Endothelial cell of umbilical vein (primary cell): ENCODE results near the gene ABR. TPM values are rescaled to one million over a fixed set of nuclear protein-coding genes. Genes with fewer than 3 reads are reported as not detected.

Source experiments
- BruUV-seq: library from RNA; stranded (reverse); fragments of 400-500 nt; replicated peaks from 2 replicates; lab custom pipeline; 2021; lab: Mats Ljungman, UMichigan
- CTCF ChIA-PET: fragments of 300-600, 350-600 bp; sonication (Branson Sonifier 250); formaldehyde crosslinking; loops from one replicate; lab custom pipeline; 2021; ENCODE audit warnings: antibody characterized with exemption, inconsistent platforms; lab: Charles Lee
- POLR2A ChIA-PET: fragments of 300-600, 350-600 bp; sonication (Branson Sonifier 250); formaldehyde crosslinking; loops from one replicate; lab custom pipeline; 2021; ENCODE audit warnings: antibody characterized with exemption, inconsistent platforms; lab: Charles Lee
- DNase-seq: peaks from one replicate; pipeline ENCODE4 v3.0.0-alpha.2; 2011; ENCODE audit warnings: low read depth, low spot score
- FAIRE-seq: peaks from 2 replicates; lab custom pipeline; 2011; peaks lifted over from hg19 to GRCh38; lab: Jason Lieb, UNC
- H2AFZ ChIP-seq: 2 replicates; pipeline ENCODE4 v1.6.0; 2012; ENCODE audit warnings: low read depth, low read length, control low read depth, inconsistent platforms
- H3K27ac ChIP-seq: 2 replicates; pipeline ENCODE4 v1.5.1; 2011; ENCODE audit warnings: low read depth, mild to moderate bottlenecking, control low read depth, low read length, moderate library complexity; ENCODE audit not compliant: insufficient read depth
- H3K27me3 ChIP-seq, 2 experiments: 2 replicates each; pipeline versions ENCODE4 v1.6.0 to v1.6.1; 2011; ENCODE audit warnings: low read length in 2 of 2, mixed read lengths in 1 of 2; ENCODE audit not compliant: control insufficient read depth in 2 of 2, insufficient read depth in 2 of 2
- H3K36me3 ChIP-seq, 2 experiments: 2 replicates in 1 of 2; 3 replicates in 1 of 2; pipeline ENCODE4 v1.5.1; 2011; ENCODE audit warnings: low read length in 2 of 2, mild to moderate bottlenecking in 1 of 2, moderate library complexity in 1 of 2; ENCODE audit not compliant: control insufficient read depth in 2 of 2, insufficient read depth in 2 of 2; ENCODE audit errors: extremely low read depth in 1 of 2
- H3K4me1 ChIP-seq: 3 replicates; pipeline ENCODE4 v1.5.1; 2011; ENCODE audit warnings: mild to moderate bottlenecking, low read length; ENCODE audit not compliant: control insufficient read depth, insufficient read depth; ENCODE audit errors: extremely low read depth
- H3K4me2 ChIP-seq: 2 replicates; pipeline ENCODE4 v1.6.1; 2011; ENCODE audit warnings: low read length, control low read depth, mixed read lengths; ENCODE audit not compliant: insufficient read depth
- H3K4me3 ChIP-seq, 3 experiments: fragments of 200-600 bp in 1 of 3; sonication (generic), shearing (Covaris generic) in 1 of 3; replicated peaks in 1 of 3; 2 replicates each; pipeline ENCODE4 v1.5.1; 2011 to 2016; ENCODE audit warnings: control low read depth in 3 of 3, low read length in 3 of 3, mild to moderate bottlenecking in 2 of 3, inconsistent platforms in 1 of 3, low read depth in 1 of 3, moderate library complexity in 1 of 3; ENCODE audit not compliant: insufficient read depth in 1 of 3
- H3K79me2 ChIP-seq: 2 replicates; pipeline ENCODE4 v1.6.0; 2012; ENCODE audit warnings: low read length, inconsistent platforms; ENCODE audit not compliant: control insufficient read depth, insufficient read depth
- H3K9ac ChIP-seq: replicated peaks from 2 replicates; pipeline ENCODE3; 2011; ENCODE audit warnings: low read length, control low read depth; ENCODE audit not compliant: insufficient read depth; ENCODE audit errors: extremely low read depth
- H3K9me1 ChIP-seq: replicated peaks from 3 replicates; pipeline ENCODE4 v1.6.0; 2011; ENCODE audit warnings: mild to moderate bottlenecking, low read length; ENCODE audit not compliant: control insufficient read depth, insufficient read depth; ENCODE audit errors: extremely low read depth
- H3K9me3 ChIP-seq: replicated peaks from 2 replicates; pipeline ENCODE4 v1.5.1; 2012; ENCODE audit warnings: low read length, inconsistent platforms; ENCODE audit not compliant: control insufficient read depth, insufficient read depth
- H4K20me1 ChIP-seq: replicated peaks from 2 replicates; pipeline ENCODE3; 2011; ENCODE audit warnings: mild to moderate bottlenecking, low read length; ENCODE audit not compliant: control insufficient read depth, insufficient read depth; ENCODE audit errors: extremely low read depth
- EZH2 ChIP-seq: IDR thresholded peaks from 2 replicates; pipeline ENCODE4 v1.6.1; 2012; ENCODE audit warnings: borderline replicate concordance, low read depth, mild to moderate bottlenecking, moderate library complexity, low read length, inconsistent platforms; ENCODE audit not compliant: severe bottlenecking
- FOS ChIP-seq: IDR thresholded peaks from 2 replicates; pipeline ENCODE4 v1.6.1; 2011; ENCODE audit warnings: mild to moderate bottlenecking, low read length, moderate library complexity, borderline replicate concordance; ENCODE audit not compliant: insufficient read depth
- GATA2 ChIP-seq: IDR thresholded peaks from 2 replicates; pipeline ENCODE4 v1.7.0; 2011; ENCODE audit warnings: low read depth, mild to moderate bottlenecking, moderate library complexity, mixed read lengths, low read length; ENCODE audit not compliant: insufficient read length, insufficient read depth
- JUN ChIP-seq: IDR thresholded peaks from 2 replicates; pipeline ENCODE4 v1.6.1; 2011; ENCODE audit warnings: borderline replicate concordance, low read depth; ENCODE audit not compliant: insufficient read length, insufficient read depth
- MYC ChIP-seq: IDR thresholded peaks from one replicate; pipeline ENCODE4 v1.6.1; 2011; ENCODE audit warnings: mild to moderate bottlenecking, low read depth, low read length
- POLR2A ChIP-seq: IDR thresholded peaks from 2 replicates; pipeline ENCODE4 v1.6.1; 2012; ENCODE audit warnings: low read depth, mild to moderate bottlenecking, control low read depth, low read length
- POLR2AphosphoS5 ChIP-seq: IDR thresholded peaks from 2 replicates; pipeline ENCODE4 v1.6.1; 2012; ENCODE audit warnings: low read depth, mild to moderate bottlenecking, control low read depth, low read length, moderate library complexity; ENCODE audit not compliant: insufficient read depth
- dilution Hi-C: fragments of 300-500 bp; cut with MboI; formaldehyde crosslinking; loops from one replicate; pipeline ENCODE4 v1.15.0; 2019; ENCODE audit warnings: low sequenced_read_pairs; ENCODE audit not compliant: extremely low pct_ligation_motif_present
- intact Hi-C: fragments of 100-400 bp; cut with micrococcal nuclease; formaldehyde crosslinking; loops from one replicate; pipeline ENCODE4 v1.10.0; 2022
- polyA plus RNA-seq, 4 experiments: library from polyadenylated mRNA; depleted of rRNA in 3 of 4; stranded (reverse) in 3 of 4; unstranded in 1 of 4; fragments of >200 nt; gene quantifications; 2 replicates each; pipeline versions ENCODE4 v1.2.1 to v1.2.3, GENCODE V29; 2011 to 2012; ENCODE audit warnings: missing spikeins in 1 of 4
- total RNA-seq: library from RNA; stranded (reverse); gene quantifications from 2 replicates; pipeline ENCODE4 v1.2.3, GENCODE V29; 2021
- TF ChIP-seq, protein P1 (sequence below): IDR thresholded peaks from 2 replicates; pipeline ENCODE4 v1.6.1; 2011; ENCODE audit not compliant: insufficient read depth, insufficient read length
- TF ChIP-seq, protein P2 (sequence below), 2 donors: IDR thresholded peaks; 1 replicate in 1 of 2; 2 replicates in 1 of 2; pipeline ENCODE4 v1.5.1; 2011; ENCODE audit warnings: low read length in 2 of 2, mild to moderate bottlenecking in 2 of 2, moderate library complexity in 2 of 2, control low read depth in 1 of 2, inconsistent platforms in 1 of 2, low read depth in 1 of 2; ENCODE audit not compliant: insufficient read depth in 1 of 2; ENCODE audit errors: extremely low read depth in 1 of 2

Gene ABR
- total and polyA plus RNA-seq, 2 donors (not counting 3 experiments of a cell fraction or from before 2014, with no cell fraction given) = 83.5 to 96.8 TPM

DNA sequence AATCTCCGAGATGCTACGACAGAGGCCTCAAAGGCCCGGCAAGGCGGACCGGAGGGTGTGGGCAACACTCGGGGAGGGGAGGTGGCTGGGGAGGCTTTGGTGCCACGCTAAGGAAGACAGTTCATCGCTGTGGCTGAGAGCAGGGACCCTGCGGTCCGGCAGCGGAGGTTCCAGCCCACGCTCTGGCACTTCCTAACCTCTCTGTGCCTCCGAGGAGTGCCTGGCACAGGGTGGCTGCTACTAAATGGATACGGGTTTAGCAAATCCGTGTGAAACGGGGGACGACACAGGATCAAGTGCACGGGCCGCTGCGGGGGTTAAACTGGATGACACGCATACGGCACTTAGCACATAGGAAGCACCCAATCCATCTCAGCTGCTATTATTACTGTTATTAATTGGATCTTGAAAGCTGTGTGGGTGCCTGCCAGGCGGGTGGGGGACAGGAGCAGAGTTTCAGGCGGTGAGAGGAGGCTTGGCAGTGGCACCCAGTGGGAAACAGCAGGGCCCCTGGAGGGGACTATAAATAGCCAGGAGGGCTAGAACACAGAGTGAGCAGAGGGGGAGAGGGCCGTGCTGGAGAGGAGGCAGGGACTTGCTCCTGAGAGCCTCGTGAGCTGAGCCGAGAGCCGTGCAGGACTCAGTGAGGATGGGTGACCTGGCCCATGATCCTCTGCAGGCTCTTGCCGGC is 45.0 kb downstream of the ABR start:
- H3K4me2 ChIP-seq = no peak overlapping the region
- BruUV-seq = no TSS peak
- H4K20me1 ChIP-seq = no peaks in the 10 kb centered on the region
- no peaks in the 10 kb centered on the region for H3K27me3 ChIP-seq
- intact Hi-C loops (no loop called here), dilution Hi-C loops (no loop called here)
- H3K9me3 ChIP-seq = no peaks in the 10 kb centered on the region
- H3K36me3 ChIP-seq = no peaks in the 10 kb centered on the region
- CTCF ChIA-PET = interaction anchor here (1.2 to 1.8 kb wide), 3 partner anchors 12 to 76 kb away, joined by 3 to 7 read pairs (median 4); no protein-coding TSS in a partner anchor
- FAIRE-seq (no peak), DNase-seq (no peak)
- POLR2A ChIA-PET = no interaction called here
- H3K27ac ChIP-seq = no peak overlapping the region
- H3K9me1 ChIP-seq = no peaks in the 10 kb centered on the region
- H3K4me1 ChIP-seq = peaks cover 8% of the 10 kb centered on the region
- no peaks in the 10 kb centered on the region for H3K79me2 ChIP-seq
- TF ChIP-seq, protein P1, sequence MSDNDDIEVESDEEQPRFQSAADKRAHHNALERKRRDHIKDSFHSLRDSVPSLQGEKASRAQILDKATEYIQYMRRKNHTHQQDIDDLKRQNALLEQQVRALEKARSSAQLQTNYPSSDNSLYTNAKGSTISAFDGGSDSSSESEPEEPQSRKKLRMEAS = no peak
- TF ChIP-seq POLR2AphosphoS5 = no peak
- TF ChIP-seq GATA2 = no peak
- no peak for TF ChIP-seq FOS
- TF ChIP-seq MYC = no peak
- TF ChIP-seq EZH2 = no peak
- TF ChIP-seq, protein P2, sequence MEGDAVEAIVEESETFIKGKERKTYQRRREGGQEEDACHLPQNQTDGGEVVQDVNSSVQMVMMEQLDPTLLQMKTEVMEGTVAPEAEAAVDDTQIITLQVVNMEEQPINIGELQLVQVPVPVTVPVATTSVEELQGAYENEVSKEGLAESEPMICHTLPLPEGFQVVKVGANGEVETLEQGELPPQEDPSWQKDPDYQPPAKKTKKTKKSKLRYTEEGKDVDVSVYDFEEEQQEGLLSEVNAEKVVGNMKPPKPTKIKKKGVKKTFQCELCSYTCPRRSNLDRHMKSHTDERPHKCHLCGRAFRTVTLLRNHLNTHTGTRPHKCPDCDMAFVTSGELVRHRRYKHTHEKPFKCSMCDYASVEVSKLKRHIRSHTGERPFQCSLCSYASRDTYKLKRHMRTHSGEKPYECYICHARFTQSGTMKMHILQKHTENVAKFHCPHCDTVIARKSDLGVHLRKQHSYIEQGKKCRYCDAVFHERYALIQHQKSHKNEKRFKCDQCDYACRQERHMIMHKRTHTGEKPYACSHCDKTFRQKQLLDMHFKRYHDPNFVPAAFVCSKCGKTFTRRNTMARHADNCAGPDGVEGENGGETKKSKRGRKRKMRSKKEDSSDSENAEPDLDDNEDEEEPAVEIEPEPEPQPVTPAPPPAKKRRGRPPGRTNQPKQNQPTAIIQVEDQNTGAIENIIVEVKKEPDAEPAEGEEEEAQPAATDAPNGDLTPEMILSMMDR (IDR thresholded peaks at IDR 0.05; ENCODE audit: extremely low read depth in 1 of 2, insufficient read depth in 1 of 2, low read depth in 1 of 2, low read length in 2 of 2) = no peak
- TF ChIP-seq POLR2A = no peak
- TF ChIP-seq JUN = no peak
- H3K4me3 ChIP-seq = no peak overlapping the region
- H3K9ac ChIP-seq = no peak overlapping the region
- H2AFZ ChIP-seq = no peak overlapping the region
